ENCODE results near the gene VIPR2.

The VIPR2 gene

GRCh38 chr7:159119026-159119741 lies 25.5 kb downstream of the VIPR2 start:
- DNase-seq (ENCODE audit: low spot score) = no peak

GRCh38 chr7:159118623-159119022 lies 26.0 kb downstream of the VIPR2 start:
- no peak for DNase-seq (ENCODE audit: low spot score)

GRCh38 chr7:159118197-159118595 lies 26.5 kb downstream of the VIPR2 start:
- DNase-seq (ENCODE audit: low spot score) = no peak

- no peak for DNase-seq (ENCODE audit: low spot score)
These were observed 27.1 kb downstream of the VIPR2 start for GRCh38 chr7:159117366-159118196.

- DNase-seq (ENCODE audit: low spot score) = no peak
These were observed 27.9 kb downstream of the VIPR2 start for GRCh38 chr7:159116581-159117339.

GRCh38 chr7:159115601-159116501 lies 28.8 kb downstream of the VIPR2 start:
- DNase-seq (ENCODE audit: low spot score) = no peak

- DNase-seq (ENCODE audit: low spot score) = no peak
These were observed 29.7 kb downstream of the VIPR2 start for GRCh38 chr7:159114981-159115380.

GRCh38 chr7:159114096-159114495 lies 30.6 kb downstream of the VIPR2 start:
- DNase-seq (ENCODE audit: low spot score) = no peak

- no peak for DNase-seq (ENCODE audit: low spot score)
These were observed 31.6 kb downstream of the VIPR2 start for GRCh38 chr7:159113056-159113455.

GRCh38 chr7:159112136-159113011 lies 32.3 kb downstream of the VIPR2 start:
- no peak for DNase-seq (ENCODE audit: low spot score)

GRCh38 chr7:159109653-159110035 lies 35.0 kb downstream of the VIPR2 start:
- DNase-seq (ENCODE audit: low spot score) = no peak

- no peak for DNase-seq (ENCODE audit: low spot score)
These were observed 35.6 kb downstream of the VIPR2 start for GRCh38 chr7:159108941-159109652.

- DNase-seq (ENCODE audit: low spot score) = no peak
These were observed 36.2 kb downstream of the VIPR2 start for GRCh38 chr7:159108491-159108890.

- no peak for DNase-seq (ENCODE audit: low spot score)
These were observed 37.3 kb downstream of the VIPR2 start for GRCh38 chr7:159107161-159107892.

- no peak for DNase-seq (ENCODE audit: low spot score)
These were observed 38.5 kb downstream of the VIPR2 start for GRCh38 chr7:159105832-159106811.

- no peak for DNase-seq (ENCODE audit: low spot score)
These were observed 39.4 kb downstream of the VIPR2 start for GRCh38 chr7:159105066-159105780.

- DNase-seq (ENCODE audit: low spot score) = no peak
These were observed 40.3 kb downstream of the VIPR2 start for GRCh38 chr7:159104188-159104920.

All from CD4-positive, alpha-beta T cell treated with Interleukin-15 for 4 hours (primary cell).